Type B pancreatic cell (in vitro differentiated cells): ENCODE data around the gene RPLP1. TPM values are rescaled to one million over a fixed set of nuclear protein-coding genes. Genes with fewer than 3 reads are reported as not detected.

Experiments used
- DNase-seq: peaks from one replicate; pipeline ENCODE4 v3.0.0; 2021; ENCODE audit warnings: mixed read lengths; ENCODE audit not compliant: unreplicated experiment; ENCODE audit errors: extremely low spot score
- H3K27ac Mint-ChIP-seq: 2 replicates; pipeline ENCODE4 v1.8.0; 2021; ENCODE audit warnings: mild to moderate bottlenecking, mixed read lengths
- H3K27me3 Mint-ChIP-seq: 2 replicates; pipeline ENCODE4 v1.8.0; 2021; ENCODE audit warnings: mixed read lengths
- H3K36me3 Mint-ChIP-seq: 2 replicates; pipeline ENCODE4 v1.8.0; 2021; ENCODE audit warnings: mixed read lengths
- H3K4me1 Mint-ChIP-seq: one replicate; pipeline ENCODE4 v1.8.0; 2021; ENCODE audit warnings: mixed read lengths; ENCODE audit not compliant: unreplicated experiment
- H3K4me3 Mint-ChIP-seq: 2 replicates; pipeline ENCODE4 v1.8.0; 2021; ENCODE audit warnings: mild to moderate bottlenecking, mixed read lengths
- H3K9me3 Mint-ChIP-seq: 2 replicates; pipeline ENCODE4 v1.8.0; 2021; ENCODE audit warnings: mixed read lengths
- CTCF ChIP-seq: fragments of 200-600 bp; sonication (generic); conservative IDR thresholded peaks from 2 replicates; pipeline ENCODE4 v1.5.0; 2021; ENCODE audit warnings: antibody characterized with exemption, mild to moderate bottlenecking
- total RNA-seq: library from RNA; stranded (reverse); gene quantifications from 2 replicates; pipeline ENCODE4 v1.2.1, GENCODE V29; 2021; ENCODE audit warnings: low replicate concordance

Gene RPLP1
- total RNA-seq, 1 donor from 2014 or later, result 1,694 TPM

- DNase-seq, result peak; percentile 83
- Mint-ChIP-seq H3K9me3 (peaks cover 9% of the 10 kb centered on the region), H3K27ac (no peak overlapping the region), H3K27me3 (no peaks in the 10 kb centered on the region), H3K4me1 (no peaks in the 10 kb centered on the region), H3K4me3 (no peak overlapping the region), H3K36me3 (no peaks in the 10 kb centered on the region)
- peak; percentile 98 for TF ChIP-seq CTCF
Measured at GRCh38 chr15:69475769-69476358, 23.2 kb downstream of the RPLP1 start.

GRCh38 chr15:69476704-69477473 lies 24.3 kb downstream of the RPLP1 start:
- peaks cover 9% of the 10 kb centered on the region for H3K9me3 Mint-ChIP-seq
- H3K4me1 Mint-ChIP-seq, result peaks cover 4% of the 10 kb centered on the region
- no peaks in the 10 kb centered on the region for H3K36me3 Mint-ChIP-seq
- DNase-seq, result no peak
- H3K27ac Mint-ChIP-seq, result no peak overlapping the region
- no peak for TF ChIP-seq CTCF
- no peak overlapping the region for H3K4me3 Mint-ChIP-seq
- H3K27me3 Mint-ChIP-seq, result no peaks in the 10 kb centered on the region

- Mint-ChIP-seq H3K36me3 (no peaks in the 10 kb centered on the region), H3K27ac (no peak overlapping the region), H3K9me3 (peaks cover 9% of the 10 kb centered on the region), H3K4me3 (no peak overlapping the region), H3K27me3 (no peaks in the 10 kb centered on the region), H3K4me1 (peaks cover 5% of the 10 kb centered on the region)
- TF ChIP-seq CTCF, result peak; percentile 97
- peak; percentile 83 for DNase-seq
Measured at GRCh38 chr15:69478259-69478781, 25.7 kb downstream of the RPLP1 start.

- Mint-ChIP-seq H3K4me3 (no peak overlapping the region), H3K36me3 (no peaks in the 10 kb centered on the region), H3K4me1 (peaks cover 13% of the 10 kb centered on the region), H3K27ac (no peak overlapping the region), H3K9me3 (peaks cover 9% of the 10 kb centered on the region), H3K27me3 (no peaks in the 10 kb centered on the region)
- DNase-seq, result no peak
- TF ChIP-seq CTCF, result no peak
Measured at GRCh38 chr15:69479081-69479480, 26.5 kb downstream of the RPLP1 start.

- DNase-seq, result no peak
- H3K4me3 Mint-ChIP-seq, result no peak overlapping the region
- H3K27ac Mint-ChIP-seq, result no peak overlapping the region
- TF ChIP-seq CTCF, result no peak
- H3K9me3 Mint-ChIP-seq, result peaks cover 9% of the 10 kb centered on the region
- H3K27me3 Mint-ChIP-seq, result no peaks in the 10 kb centered on the region
- peaks cover 15% of the 10 kb centered on the region for H3K4me1 Mint-ChIP-seq
- no peaks in the 10 kb centered on the region for H3K36me3 Mint-ChIP-seq
Measured at GRCh38 chr15:69479971-69480370, 27.4 kb downstream of the RPLP1 start.
